HepG2 (cell line): ENCODE measurements around the gene THUMPD1. TPM values are rescaled to one million over a fixed set of nuclear protein-coding genes. Genes with fewer than 3 reads are reported as not detected.

Experiments
- PHF5A ChIP-seq: IDR thresholded peaks from one replicate; pipeline ENCODE4 v1.6.1; 2018; ENCODE audit warnings: low read depth, missing genetic modification reagents; ENCODE audit not compliant: unreplicated experiment
- REXO4 ChIP-seq: sonication (generic); formaldehyde crosslinking; IDR thresholded peaks from 2 replicates; pipeline ENCODE4 v1.8.0; 2022; ENCODE audit warnings: missing genetic modification reagents, mild to moderate bottlenecking, borderline replicate concordance
- ZBTB42 ChIP-seq: sonication (generic); formaldehyde crosslinking; IDR thresholded peaks from 2 replicates; pipeline ENCODE4 v1.5.0; 2020; ENCODE audit warnings: mild to moderate bottlenecking, missing genetic modification reagents
- ZNF430 ChIP-seq: sonication (generic); formaldehyde crosslinking; IDR thresholded peaks from 2 replicates; pipeline ENCODE4 v1.9.0; 2021; ENCODE audit warnings: mild to moderate bottlenecking, missing genetic modification reagents
- ZNF484 ChIP-seq: sonication (generic); formaldehyde crosslinking; IDR thresholded peaks from 2 replicates; pipeline ENCODE4 v1.5.1; 2020; ENCODE audit warnings: mild to moderate bottlenecking, low read depth, missing genetic modification reagents, borderline replicate concordance
- ZNF749 ChIP-seq: sonication (generic); formaldehyde crosslinking; IDR thresholded peaks from 2 replicates; pipeline ENCODE4 v1.8.0; 2022; ENCODE audit warnings: mild to moderate bottlenecking, missing genetic modification reagents, moderate library complexity, borderline replicate concordance
- polyA plus RNA-seq, 8 experiments: library from polyadenylated mRNA; depleted of rRNA in 3 of 8; stranded (reverse) in 7 of 8; unstranded in 1 of 8; fragments of >200 nt; fragmentation: Illumina TruSeq in 4 of 8; extraction: Trizol in 4 of 8; gene quantifications; 2 replicates each; pipeline versions ENCODE4 v1.2.1 to v1.2.3, GENCODE V29; 2011 to 2016; ENCODE audit warnings: low read depth in 4 of 8, missing spikeins in 1 of 8, mixed read lengths in 1 of 8; ENCODE audit not compliant: insufficient read depth in 1 of 8
- total RNA-seq, 5 experiments: library from RNA; depleted of rRNA; stranded (reverse); fragments of >200 nt; fragmentation: Illumina TruSeq; extraction: Trizol; gene quantifications; 2 replicates each; pipeline ENCODE4 v1.2.3, GENCODE V29; 2016; ENCODE audit warnings: low read depth in 1 of 5
- TF ChIP-seq, protein P1 (sequence below), 2 experiments: sonication (generic) in 1 of 2; formaldehyde crosslinking in 1 of 2; IDR thresholded peaks; 2 replicates each; pipeline versions ENCODE4 v1.4.0 to v1.6.1; 2016 to 2020; ENCODE audit warnings: borderline replicate concordance in 1 of 2, low read depth in 1 of 2, mild to moderate bottlenecking in 1 of 2, missing genetic modification reagents in 1 of 2
- TF ChIP-seq, protein P2 (sequence below): sonication (generic); formaldehyde crosslinking; IDR thresholded peaks from 2 replicates; pipeline ENCODE4 v1.4.0; 2020; ENCODE audit warnings: missing genetic modification reagents, borderline replicate concordance
- TF ChIP-seq, protein P3 (sequence below): sonication (generic); IDR thresholded peaks from 2 replicates; pipeline ENCODE4 v1.6.1; 2016; ENCODE audit warnings: low read depth, borderline replicate concordance
- TF ChIP-seq, protein P4 (sequence below): sonication (generic); formaldehyde crosslinking; conservative IDR thresholded peaks from 2 replicates; pipeline ENCODE4 v1.8.0; 2022; ENCODE audit warnings: missing genetic modification reagents
- TF ChIP-seq, protein P5 (sequence below): sonication (generic); formaldehyde crosslinking; IDR thresholded peaks from 2 replicates; pipeline ENCODE4 v1.8.1; 2022; ENCODE audit warnings: low read depth, mild to moderate bottlenecking, missing genetic modification reagents

The THUMPD1 gene
- total and polyA plus RNA-seq, 2 of the 13 experiments (the other 11 are each of a cell fraction or from before 2014, with no cell fraction given), result 22.7 to 69.1 TPM

DNA sequence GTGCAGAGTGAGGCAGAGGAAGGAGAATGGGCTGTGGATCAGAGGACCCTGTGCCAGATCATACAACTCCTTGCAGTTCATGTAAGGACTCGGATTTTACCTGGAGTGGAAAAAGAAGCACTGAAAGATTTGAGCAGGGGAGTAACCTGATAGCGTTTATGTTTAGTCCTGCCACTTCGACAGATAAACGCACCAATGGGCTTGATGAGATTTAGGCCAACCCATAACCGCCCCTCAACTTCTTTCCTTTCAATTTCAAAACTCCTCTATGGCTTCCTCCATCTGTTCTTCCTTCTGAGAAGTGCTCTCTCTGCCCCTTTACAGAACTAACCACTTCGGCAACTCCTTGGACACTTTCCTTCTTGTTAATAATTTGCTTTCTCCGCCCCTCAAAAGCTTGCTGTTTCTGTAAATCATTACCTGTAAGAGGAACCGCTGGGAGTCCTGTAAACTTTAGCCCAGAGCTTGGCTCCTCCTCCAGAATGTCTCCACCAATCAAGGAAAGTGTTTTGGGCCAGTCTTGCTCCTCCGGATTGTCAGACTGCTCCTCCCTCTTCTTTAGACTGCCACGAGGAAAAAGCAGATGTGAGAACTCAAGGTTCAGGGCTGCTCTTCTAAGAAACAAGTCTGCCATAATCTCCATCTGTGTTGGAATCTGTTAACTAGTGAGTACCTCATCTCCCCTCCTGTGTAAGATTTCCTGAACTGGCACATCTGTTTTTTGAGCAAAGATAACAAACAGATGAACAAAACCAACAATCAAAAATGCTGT, 22.0 kb upstream of the THUMPD1 start, which contains the start of gene ACSM3 (continued):
- TF ChIP-seq, protein P1, sequence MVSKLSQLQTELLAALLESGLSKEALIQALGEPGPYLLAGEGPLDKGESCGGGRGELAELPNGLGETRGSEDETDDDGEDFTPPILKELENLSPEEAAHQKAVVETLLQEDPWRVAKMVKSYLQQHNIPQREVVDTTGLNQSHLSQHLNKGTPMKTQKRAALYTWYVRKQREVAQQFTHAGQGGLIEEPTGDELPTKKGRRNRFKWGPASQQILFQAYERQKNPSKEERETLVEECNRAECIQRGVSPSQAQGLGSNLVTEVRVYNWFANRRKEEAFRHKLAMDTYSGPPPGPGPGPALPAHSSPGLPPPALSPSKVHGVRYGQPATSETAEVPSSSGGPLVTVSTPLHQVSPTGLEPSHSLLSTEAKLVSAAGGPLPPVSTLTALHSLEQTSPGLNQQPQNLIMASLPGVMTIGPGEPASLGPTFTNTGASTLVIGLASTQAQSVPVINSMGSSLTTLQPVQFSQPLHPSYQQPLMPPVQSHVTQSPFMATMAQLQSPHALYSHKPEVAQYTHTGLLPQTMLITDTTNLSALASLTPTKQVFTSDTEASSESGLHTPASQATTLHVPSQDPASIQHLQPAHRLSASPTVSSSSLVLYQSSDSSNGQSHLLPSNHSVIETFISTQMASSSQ (IDR thresholded peaks at IDR 0.05; ENCODE audit: low read depth), result peak; percentile 97
- TF ChIP-seq, protein P1 (CRISPR knock-in tag; IDR thresholded peaks at IDR 0.05; ENCODE audit: borderline replicate concordance), result peak; percentile 96; the same call in 1 of the 2 replicates
- no peak for TF ChIP-seq ZNF484 (CRISPR knock-in tag)
- TF ChIP-seq, protein P2, sequence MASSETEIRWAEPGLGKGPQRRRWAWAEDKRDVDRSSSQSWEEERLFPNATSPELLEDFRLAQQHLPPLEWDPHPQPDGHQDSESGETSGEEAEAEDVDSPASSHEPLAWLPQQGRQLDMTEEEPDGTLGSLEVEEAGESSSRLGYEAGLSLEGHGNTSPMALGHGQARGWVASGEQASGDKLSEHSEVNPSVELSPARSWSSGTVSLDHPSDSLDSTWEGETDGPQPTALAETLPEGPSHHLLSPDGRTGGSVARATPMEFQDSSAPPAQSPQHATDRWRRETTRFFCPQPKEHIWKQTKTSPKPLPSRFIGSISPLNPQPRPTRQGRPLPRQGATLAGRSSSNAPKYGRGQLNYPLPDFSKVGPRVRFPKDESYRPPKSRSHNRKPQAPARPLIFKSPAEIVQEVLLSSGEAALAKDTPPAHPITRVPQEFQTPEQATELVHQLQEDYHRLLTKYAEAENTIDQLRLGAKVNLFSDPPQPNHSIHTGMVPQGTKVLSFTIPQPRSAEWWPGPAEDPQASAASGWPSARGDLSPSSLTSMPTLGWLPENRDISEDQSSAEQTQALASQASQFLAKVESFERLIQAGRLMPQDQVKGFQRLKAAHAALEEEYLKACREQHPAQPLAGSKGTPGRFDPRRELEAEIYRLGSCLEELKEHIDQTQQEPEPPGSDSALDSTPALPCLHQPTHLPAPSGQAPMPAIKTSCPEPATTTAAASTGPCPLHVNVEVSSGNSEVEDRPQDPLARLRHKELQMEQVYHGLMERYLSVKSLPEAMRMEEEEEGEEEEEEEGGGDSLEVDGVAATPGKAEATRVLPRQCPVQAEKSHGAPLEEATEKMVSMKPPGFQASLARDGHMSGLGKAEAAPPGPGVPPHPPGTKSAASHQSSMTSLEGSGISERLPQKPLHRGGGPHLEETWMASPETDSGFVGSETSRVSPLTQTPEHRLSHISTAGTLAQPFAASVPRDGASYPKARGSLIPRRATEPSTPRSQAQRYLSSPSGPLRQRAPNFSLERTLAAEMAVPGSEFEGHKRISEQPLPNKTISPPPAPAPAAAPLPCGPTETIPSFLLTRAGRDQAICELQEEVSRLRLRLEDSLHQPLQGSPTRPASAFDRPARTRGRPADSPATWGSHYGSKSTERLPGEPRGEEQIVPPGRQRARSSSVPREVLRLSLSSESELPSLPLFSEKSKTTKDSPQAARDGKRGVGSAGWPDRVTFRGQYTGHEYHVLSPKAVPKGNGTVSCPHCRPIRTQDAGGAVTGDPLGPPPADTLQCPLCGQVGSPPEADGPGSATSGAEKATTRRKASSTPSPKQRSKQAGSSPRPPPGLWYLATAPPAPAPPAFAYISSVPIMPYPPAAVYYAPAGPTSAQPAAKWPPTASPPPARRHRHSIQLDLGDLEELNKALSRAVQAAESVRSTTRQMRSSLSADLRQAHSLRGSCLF (CRISPR knock-in tag), result no peak
- peak; percentile 65; the same call in 1 of the 2 replicates for TF ChIP-seq ZBTB42 (CRISPR knock-in tag)
- TF ChIP-seq, protein P3, sequence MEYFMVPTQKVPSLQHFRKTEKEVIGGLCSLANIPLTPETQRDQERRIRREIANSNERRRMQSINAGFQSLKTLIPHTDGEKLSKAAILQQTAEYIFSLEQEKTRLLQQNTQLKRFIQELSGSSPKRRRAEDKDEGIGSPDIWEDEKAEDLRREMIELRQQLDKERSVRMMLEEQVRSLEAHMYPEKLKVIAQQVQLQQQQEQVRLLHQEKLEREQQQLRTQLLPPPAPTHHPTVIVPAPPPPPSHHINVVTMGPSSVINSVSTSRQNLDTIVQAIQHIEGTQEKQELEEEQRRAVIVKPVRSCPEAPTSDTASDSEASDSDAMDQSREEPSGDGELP, result peak; percentile 19; the same call in 1 of the 2 replicates
- TF ChIP-seq REXO4 (CRISPR knock-in tag), result no peak
- no peak for TF ChIP-seq PHF5A (CRISPR knock-in tag)
- TF ChIP-seq, protein P4, sequence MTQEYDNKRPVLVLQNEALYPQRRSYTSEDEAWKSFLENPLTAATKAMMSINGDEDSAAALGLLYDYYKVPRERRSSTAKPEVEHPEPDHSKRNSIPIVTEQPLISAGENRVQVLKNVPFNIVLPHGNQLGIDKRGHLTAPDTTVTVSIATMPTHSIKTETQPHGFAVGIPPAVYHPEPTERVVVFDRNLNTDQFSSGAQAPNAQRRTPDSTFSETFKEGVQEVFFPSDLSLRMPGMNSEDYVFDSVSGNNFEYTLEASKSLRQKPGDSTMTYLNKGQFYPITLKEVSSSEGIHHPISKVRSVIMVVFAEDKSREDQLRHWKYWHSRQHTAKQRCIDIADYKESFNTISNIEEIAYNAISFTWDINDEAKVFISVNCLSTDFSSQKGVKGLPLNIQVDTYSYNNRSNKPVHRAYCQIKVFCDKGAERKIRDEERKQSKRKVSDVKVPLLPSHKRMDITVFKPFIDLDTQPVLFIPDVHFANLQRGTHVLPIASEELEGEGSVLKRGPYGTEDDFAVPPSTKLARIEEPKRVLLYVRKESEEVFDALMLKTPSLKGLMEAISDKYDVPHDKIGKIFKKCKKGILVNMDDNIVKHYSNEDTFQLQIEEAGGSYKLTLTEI, result no peak
- TF ChIP-seq, protein P5, sequence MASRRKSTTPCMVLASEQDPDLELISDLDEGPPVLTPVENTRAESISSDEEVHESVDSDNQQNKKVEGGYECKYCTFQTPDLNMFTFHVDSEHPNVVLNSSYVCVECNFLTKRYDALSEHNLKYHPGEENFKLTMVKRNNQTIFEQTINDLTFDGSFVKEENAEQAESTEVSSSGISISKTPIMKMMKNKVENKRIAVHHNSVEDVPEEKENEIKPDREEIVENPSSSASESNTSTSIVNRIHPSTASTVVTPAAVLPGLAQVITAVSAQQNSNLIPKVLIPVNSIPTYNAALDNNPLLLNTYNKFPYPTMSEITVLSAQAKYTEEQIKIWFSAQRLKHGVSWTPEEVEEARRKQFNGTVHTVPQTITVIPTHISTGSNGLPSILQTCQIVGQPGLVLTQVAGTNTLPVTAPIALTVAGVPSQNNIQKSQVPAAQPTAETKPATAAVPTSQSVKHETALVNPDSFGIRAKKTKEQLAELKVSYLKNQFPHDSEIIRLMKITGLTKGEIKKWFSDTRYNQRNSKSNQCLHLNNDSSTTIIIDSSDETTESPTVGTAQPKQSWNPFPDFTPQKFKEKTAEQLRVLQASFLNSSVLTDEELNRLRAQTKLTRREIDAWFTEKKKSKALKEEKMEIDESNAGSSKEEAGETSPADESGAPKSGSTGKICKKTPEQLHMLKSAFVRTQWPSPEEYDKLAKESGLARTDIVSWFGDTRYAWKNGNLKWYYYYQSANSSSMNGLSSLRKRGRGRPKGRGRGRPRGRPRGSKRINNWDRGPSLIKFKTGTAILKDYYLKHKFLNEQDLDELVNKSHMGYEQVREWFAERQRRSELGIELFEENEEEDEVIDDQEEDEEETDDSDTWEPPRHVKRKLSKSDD (CRISPR knock-in tag), result no peak
- no peak for TF ChIP-seq ZNF430 (CRISPR knock-in tag)
- no peak for TF ChIP-seq ZNF749 (CRISPR knock-in tag)
